HepG2 (cell line): Measurements from ENCODE around the gene KLHL7. TPM values are rescaled to one million over a fixed set of nuclear protein-coding genes. Genes with fewer than 3 reads are reported as not detected.

ENCODE experiments used
- AGO2 ChIP-seq: fragments of 200-400 bp; formaldehyde crosslinking; optimal IDR thresholded peaks from 2 replicates; pipeline ENCODE3; 2017; ENCODE audit warnings: mild to moderate bottlenecking, low read depth, low read length, moderate library complexity
- ARNT ChIP-seq: fragments of 450-650 bp; IDR thresholded peaks from 2 replicates; pipeline ENCODE4 v1.6.1; 2017
- ATM ChIP-seq: fragments of 450-650 bp; IDR thresholded peaks from 2 replicates; pipeline ENCODE4 v1.7.1; 2017; ENCODE audit warnings: mild to moderate bottlenecking, borderline replicate concordance
- DPF2 ChIP-seq: sonication (generic); formaldehyde crosslinking; IDR thresholded peaks from 2 replicates; pipeline ENCODE4 v1.4.0; 2020; ENCODE audit warnings: mild to moderate bottlenecking, low read depth, missing genetic modification reagents, borderline replicate concordance
- ETV5 ChIP-seq: IDR thresholded peaks from 2 replicates; pipeline ENCODE4 v1.6.1; 2018; ENCODE audit warnings: missing biosample characterization, missing genetic modification reagents, inconsistent platforms, borderline replicate concordance
- MED1 ChIP-seq: sonication (generic); formaldehyde crosslinking; IDR thresholded peaks from 2 replicates; pipeline ENCODE4 v1.4.0; 2020; ENCODE audit warnings: missing genetic modification reagents
- RFXAP ChIP-seq: sonication (generic); formaldehyde crosslinking; IDR thresholded peaks from 2 replicates; pipeline ENCODE4 v1.4.0; 2020; ENCODE audit warnings: missing genetic modification reagents, borderline replicate concordance
- SOX13 ChIP-seq, 3 experiments: fragments of 450-650 bp in 1 of 3; sonication (generic) in 1 of 3; formaldehyde crosslinking in 1 of 3; IDR thresholded peaks in 2 of 3; conservative IDR thresholded peaks in 1 of 3; 2 replicates each; pipeline versions ENCODE4 v1.5.0 to v1.6.1; 2016 to 2020; ENCODE audit warnings: antibody characterized with exemption in 1 of 3, mild to moderate bottlenecking in 1 of 3, missing compliant biosample characterization in 1 of 3, missing genetic modification reagents in 1 of 3, moderate library complexity in 1 of 3
- SP140L ChIP-seq: sonication (generic); formaldehyde crosslinking; IDR thresholded peaks from 2 replicates; pipeline ENCODE4 v1.4.0; 2020; ENCODE audit warnings: missing genetic modification reagents, borderline replicate concordance
- TBP ChIP-seq: sonication (generic); formaldehyde crosslinking; IDR thresholded peaks from 2 replicates; pipeline ENCODE4 v1.5.0; 2020; ENCODE audit warnings: missing genetic modification reagents
- ZNF543 ChIP-seq: sonication (generic); formaldehyde crosslinking; IDR thresholded peaks from 2 replicates; pipeline ENCODE4 v1.4.0; 2020; ENCODE audit warnings: mild to moderate bottlenecking, missing genetic modification reagents
- ZNF775 ChIP-seq: sonication (generic); formaldehyde crosslinking; IDR thresholded peaks from 2 replicates; pipeline ENCODE4 v1.4.0; 2020; ENCODE audit warnings: missing genetic modification reagents, mild to moderate bottlenecking, moderate library complexity, borderline replicate concordance
- polyA plus RNA-seq, 8 experiments: library from polyadenylated mRNA; depleted of rRNA in 3 of 8; stranded (reverse) in 7 of 8; unstranded in 1 of 8; fragments of >200 nt; fragmentation: Illumina TruSeq in 4 of 8; extraction: Trizol in 4 of 8; gene quantifications; 2 replicates each; pipeline versions ENCODE4 v1.2.1 to v1.2.3, GENCODE V29; 2011 to 2016; ENCODE audit warnings: low read depth in 4 of 8, missing spikeins in 1 of 8, mixed read lengths in 1 of 8; ENCODE audit not compliant: insufficient read depth in 1 of 8
- total RNA-seq, 5 experiments: library from RNA; depleted of rRNA; stranded (reverse); fragments of >200 nt; fragmentation: Illumina TruSeq; extraction: Trizol; gene quantifications; 2 replicates each; pipeline ENCODE4 v1.2.3, GENCODE V29; 2016; ENCODE audit warnings: low read depth in 1 of 5
- TF ChIP-seq, protein P1 (sequence below): sonication (generic); formaldehyde crosslinking; conservative IDR thresholded peaks from 2 replicates; pipeline ENCODE4 v1.4.0; 2020; ENCODE audit warnings: mild to moderate bottlenecking, missing genetic modification reagents, moderate library complexity
- TF ChIP-seq, protein P2 (sequence below): sonication (generic); formaldehyde crosslinking; IDR thresholded peaks from 2 replicates; pipeline ENCODE4 v1.8.0; 2022; ENCODE audit warnings: missing genetic modification reagents, mild to moderate bottlenecking, borderline replicate concordance
- TF ChIP-seq, protein P3 (sequence below): sonication (generic); formaldehyde crosslinking; IDR thresholded peaks from 2 replicates; pipeline ENCODE4 v1.8.0; 2023; ENCODE audit warnings: mild to moderate bottlenecking, missing genetic modification reagents
- TF ChIP-seq, protein P4 (sequence below): sonication (generic); formaldehyde crosslinking; IDR thresholded peaks from 2 replicates; pipeline ENCODE4 v1.4.0; 2020; ENCODE audit warnings: missing genetic modification reagents
- TF ChIP-seq, protein P5 (sequence below): sonication (generic); formaldehyde crosslinking; IDR thresholded peaks from 2 replicates; pipeline ENCODE4 v1.8.0; 2022; ENCODE audit warnings: low read depth, missing genetic modification reagents
- TF ChIP-seq, protein P6 (sequence below): sonication (generic); formaldehyde crosslinking; IDR thresholded peaks from 2 replicates; pipeline ENCODE4 v1.5.0; 2020; ENCODE audit warnings: missing genetic modification reagents, mild to moderate bottlenecking, borderline replicate concordance

The KLHL7 gene
- total and polyA plus RNA-seq, 2 of the 13 experiments (the other 11 are each of a cell fraction or from before 2014, with no cell fraction given): 16.2 to 34.4 TPM

DNA sequence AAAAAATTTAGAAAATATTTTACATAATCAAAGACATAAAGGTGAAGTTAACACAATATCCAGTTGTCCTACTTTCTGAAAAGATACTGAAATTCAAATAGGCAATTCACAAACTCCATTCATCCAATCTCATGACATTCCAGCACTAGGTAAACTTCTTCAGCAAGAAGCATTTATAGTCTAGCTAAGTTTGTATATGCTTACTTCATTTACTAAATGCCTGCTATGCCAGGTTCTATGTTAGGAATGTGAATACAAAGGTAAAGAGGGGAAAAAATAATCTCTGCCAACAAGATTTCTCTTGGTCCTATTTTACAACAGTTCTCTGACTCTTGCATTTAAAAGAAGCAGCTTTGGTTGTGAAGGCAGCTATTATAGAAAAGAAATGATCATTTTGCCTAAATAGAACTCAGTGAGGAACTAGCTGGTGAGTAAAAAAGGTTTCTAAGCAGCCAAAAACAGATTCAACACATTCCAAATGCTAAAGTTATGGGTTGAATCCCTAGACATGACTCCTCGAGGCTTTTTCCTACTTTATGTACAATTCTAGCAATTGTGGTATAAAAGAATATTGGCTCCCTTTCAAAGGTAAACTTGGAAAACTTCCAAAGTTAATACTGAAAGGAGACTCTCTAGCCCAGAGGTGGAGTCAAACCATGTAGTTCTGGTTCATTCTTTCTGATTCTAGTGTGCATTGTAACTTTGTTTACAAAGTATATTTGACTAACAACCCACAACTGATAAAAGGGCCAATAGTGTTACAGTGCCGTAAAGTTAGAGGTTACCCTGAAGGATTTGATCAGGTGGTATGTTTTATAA, 30.9 kb upstream of the KLHL7 start (continued):
- TF ChIP-seq, protein P1, sequence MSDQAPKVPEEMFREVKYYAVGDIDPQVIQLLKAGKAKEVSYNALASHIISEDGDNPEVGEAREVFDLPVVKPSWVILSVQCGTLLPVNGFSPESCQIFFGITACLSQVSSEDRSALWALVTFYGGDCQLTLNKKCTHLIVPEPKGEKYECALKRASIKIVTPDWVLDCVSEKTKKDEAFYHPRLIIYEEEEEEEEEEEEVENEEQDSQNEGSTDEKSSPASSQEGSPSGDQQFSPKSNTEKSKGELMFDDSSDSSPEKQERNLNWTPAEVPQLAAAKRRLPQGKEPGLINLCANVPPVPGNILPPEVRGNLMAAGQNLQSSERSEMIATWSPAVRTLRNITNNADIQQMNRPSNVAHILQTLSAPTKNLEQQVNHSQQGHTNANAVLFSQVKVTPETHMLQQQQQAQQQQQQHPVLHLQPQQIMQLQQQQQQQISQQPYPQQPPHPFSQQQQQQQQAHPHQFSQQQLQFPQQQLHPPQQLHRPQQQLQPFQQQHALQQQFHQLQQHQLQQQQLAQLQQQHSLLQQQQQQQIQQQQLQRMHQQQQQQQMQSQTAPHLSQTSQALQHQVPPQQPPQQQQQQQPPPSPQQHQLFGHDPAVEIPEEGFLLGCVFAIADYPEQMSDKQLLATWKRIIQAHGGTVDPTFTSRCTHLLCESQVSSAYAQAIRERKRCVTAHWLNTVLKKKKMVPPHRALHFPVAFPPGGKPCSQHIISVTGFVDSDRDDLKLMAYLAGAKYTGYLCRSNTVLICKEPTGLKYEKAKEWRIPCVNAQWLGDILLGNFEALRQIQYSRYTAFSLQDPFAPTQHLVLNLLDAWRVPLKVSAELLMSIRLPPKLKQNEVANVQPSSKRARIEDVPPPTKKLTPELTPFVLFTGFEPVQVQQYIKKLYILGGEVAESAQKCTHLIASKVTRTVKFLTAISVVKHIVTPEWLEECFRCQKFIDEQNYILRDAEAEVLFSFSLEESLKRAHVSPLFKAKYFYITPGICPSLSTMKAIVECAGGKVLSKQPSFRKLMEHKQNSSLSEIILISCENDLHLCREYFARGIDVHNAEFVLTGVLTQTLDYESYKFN (CRISPR knock-in tag): 0 out of 2 replicates have a peak, but pooled peaks have one; percentile 25
- TF ChIP-seq, protein P2, sequence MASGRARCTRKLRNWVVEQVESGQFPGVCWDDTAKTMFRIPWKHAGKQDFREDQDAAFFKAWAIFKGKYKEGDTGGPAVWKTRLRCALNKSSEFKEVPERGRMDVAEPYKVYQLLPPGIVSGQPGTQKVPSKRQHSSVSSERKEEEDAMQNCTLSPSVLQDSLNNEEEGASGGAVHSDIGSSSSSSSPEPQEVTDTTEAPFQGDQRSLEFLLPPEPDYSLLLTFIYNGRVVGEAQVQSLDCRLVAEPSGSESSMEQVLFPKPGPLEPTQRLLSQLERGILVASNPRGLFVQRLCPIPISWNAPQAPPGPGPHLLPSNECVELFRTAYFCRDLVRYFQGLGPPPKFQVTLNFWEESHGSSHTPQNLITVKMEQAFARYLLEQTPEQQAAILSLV (CRISPR knock-in tag): no peak
- TF ChIP-seq RFXAP (CRISPR knock-in tag) (no peak), ATM (no peak), AGO2 (no peak), TBP (CRISPR knock-in tag) (no peak), ETV5 (CRISPR knock-in tag) (no peak), MED1 (no peak), ZNF543 (CRISPR knock-in tag) (no peak), SP140L (CRISPR knock-in tag) (no peak), DPF2 (CRISPR knock-in tag) (no peak), ZNF775 (CRISPR knock-in tag) (no peak), SOX13 (IDR thresholded peaks at IDR 0.05) (no peak), SOX13 (CRISPR knock-in tag; conservative IDR thresholded peaks at IDR 0.05 in 1 of 2, IDR thresholded peaks at IDR 0.05 in 1 of 2) (peak in 1 of 2 experiments; percentile 81; a peak in 2 of 4 replicates), ARNT (no peak)
- TF ChIP-seq, protein P3, sequence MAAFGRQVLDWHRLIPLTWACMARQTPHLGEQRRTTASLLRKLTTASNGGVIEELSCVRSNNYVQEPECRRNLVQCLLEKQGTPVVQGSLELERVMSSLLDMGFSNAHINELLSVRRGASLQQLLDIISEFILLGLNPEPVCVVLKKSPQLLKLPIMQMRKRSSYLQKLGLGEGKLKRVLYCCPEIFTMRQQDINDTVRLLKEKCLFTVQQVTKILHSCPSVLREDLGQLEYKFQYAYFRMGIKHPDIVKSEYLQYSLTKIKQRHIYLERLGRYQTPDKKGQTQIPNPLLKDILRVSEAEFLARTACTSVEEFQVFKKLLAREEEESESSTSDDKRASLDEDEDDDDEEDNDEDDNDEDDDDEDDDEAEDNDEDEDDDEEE: no peak
- TF ChIP-seq, protein P4, sequence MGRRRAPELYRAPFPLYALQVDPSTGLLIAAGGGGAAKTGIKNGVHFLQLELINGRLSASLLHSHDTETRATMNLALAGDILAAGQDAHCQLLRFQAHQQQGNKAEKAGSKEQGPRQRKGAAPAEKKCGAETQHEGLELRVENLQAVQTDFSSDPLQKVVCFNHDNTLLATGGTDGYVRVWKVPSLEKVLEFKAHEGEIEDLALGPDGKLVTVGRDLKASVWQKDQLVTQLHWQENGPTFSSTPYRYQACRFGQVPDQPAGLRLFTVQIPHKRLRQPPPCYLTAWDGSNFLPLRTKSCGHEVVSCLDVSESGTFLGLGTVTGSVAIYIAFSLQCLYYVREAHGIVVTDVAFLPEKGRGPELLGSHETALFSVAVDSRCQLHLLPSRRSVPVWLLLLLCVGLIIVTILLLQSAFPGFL (CRISPR knock-in tag): no peak
- TF ChIP-seq, protein P5, sequence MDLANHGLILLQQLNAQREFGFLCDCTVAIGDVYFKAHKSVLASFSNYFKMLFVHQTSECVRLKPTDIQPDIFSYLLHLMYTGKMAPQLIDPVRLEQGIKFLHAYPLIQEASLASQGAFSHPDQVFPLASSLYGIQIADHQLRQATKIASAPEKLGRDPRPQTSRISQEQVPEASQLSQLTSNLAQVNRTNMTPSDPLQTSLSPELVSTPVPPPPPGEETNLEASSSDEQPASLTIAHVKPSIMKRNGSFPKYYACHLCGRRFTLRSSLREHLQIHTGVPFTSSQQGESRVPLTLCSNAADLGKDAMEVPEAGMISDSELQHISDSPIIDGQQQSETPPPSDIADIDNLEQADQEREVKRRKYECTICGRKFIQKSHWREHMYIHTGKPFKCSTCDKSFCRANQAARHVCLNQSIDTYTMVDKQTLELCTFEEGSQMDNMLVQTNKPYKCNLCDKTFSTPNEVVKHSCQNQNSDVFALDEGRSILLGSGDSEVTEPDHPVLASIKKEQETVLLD: no peak
- TF ChIP-seq, protein P6, sequence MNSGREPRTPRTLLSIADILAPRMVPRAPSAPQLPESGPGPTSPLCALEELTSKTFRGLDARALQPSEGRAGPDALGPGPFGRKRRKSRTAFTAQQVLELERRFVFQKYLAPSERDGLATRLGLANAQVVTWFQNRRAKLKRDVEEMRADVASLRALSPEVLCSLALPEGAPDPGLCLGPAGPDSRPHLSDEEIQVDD (CRISPR knock-in tag): no peak
